Spleen (tissue), 11 donors: ENCODE results near the gene FBXL20. TPM values are rescaled to one million over a fixed set of nuclear protein-coding genes. Genes with fewer than 3 reads are reported as not detected.
A peak's percentile ranks its signal among the peaks of the same experiment; 100 is the strongest.
"Not testable (repeated sequence)": the region's sequence is repeated elsewhere in the genome, so short reads cannot be mapped to it uniquely, and the experiment has no call there.

ENCODE experiments used
- DNase-seq: peaks from one replicate; pipeline ENCODE4 v3.0.0-alpha.2; 2020
- H3K27ac ChIP-seq, 8 donors: fragments of 200-600 bp; sonication (generic) in 7 of 8; 1 replicate in 4 of 8; 2 replicates in 4 of 8; pipeline versions ENCODE4 v1.5.0 to v1.8.0; 2016 to 2021; ENCODE audit warnings: inconsistent platforms in 4 of 8, mild to moderate bottlenecking in 4 of 8, moderate library complexity in 1 of 8
- H3K27me3 ChIP-seq, 7 donors: fragments of 200-600 bp; sonication (generic) in 6 of 7; replicated peaks in 1 of 7; 1 replicate in 4 of 7; 2 replicates in 3 of 7; pipeline versions ENCODE4 v1.5.0 to v1.8.0; 2016 to 2021; ENCODE audit warnings: inconsistent platforms in 3 of 7, mild to moderate bottlenecking in 1 of 7
- H3K36me3 ChIP-seq, 6 donors: fragments of 200-600 bp; sonication (generic) in 5 of 6; 1 replicate in 4 of 6; 2 replicates in 2 of 6; pipeline versions ENCODE4 v1.5.0 to v1.8.0; 2016 to 2021; ENCODE audit warnings: inconsistent platforms in 2 of 6
- H3K4me1 ChIP-seq, 6 donors: fragments of 200-600 bp; sonication (generic) in 5 of 6; 1 replicate in 3 of 6; 2 replicates in 3 of 6; pipeline versions ENCODE4 v1.5.0 to v1.8.0; 2016 to 2021; ENCODE audit warnings: inconsistent platforms in 3 of 6
- H3K4me3 ChIP-seq, 8 donors: fragments of 200-600 bp; sonication (generic) in 7 of 8; 1 replicate in 4 of 8; 2 replicates in 4 of 8; pipeline versions ENCODE4 v1.5.0 to v1.8.0; 2016 to 2021; ENCODE audit warnings: inconsistent platforms in 4 of 8, mild to moderate bottlenecking in 4 of 8, moderate library complexity in 2 of 8
- H3K9me3 ChIP-seq, 8 donors: fragments of 200-600 bp; sonication (generic) in 7 of 8; 1 replicate in 4 of 8; 2 replicates in 4 of 8; pipeline versions ENCODE4 v1.5.0 to v1.8.0; 2016 to 2021; ENCODE audit warnings: inconsistent platforms in 4 of 8
- CTCF ChIP-seq, 11 experiments: fragments of 200-600 bp in 7 of 11; fragments of 450-650 bp in 4 of 11; sonication (generic) in 4 of 11; IDR thresholded peaks in 8 of 11; conservative IDR thresholded peaks in 3 of 11; 1 replicate in 7 of 11; 2 replicates in 4 of 11; pipeline versions ENCODE4 v1.4.0 to v1.8.0; 2016 to 2021; ENCODE audit warnings: antibody characterized with exemption in 11 of 11, inconsistent platforms in 4 of 11, mild to moderate bottlenecking in 1 of 11
- POLR2A ChIP-seq, 3 donors: fragments of 450-650 bp; IDR thresholded peaks; one replicate each; pipeline ENCODE4 v1.5.1; 2017; ENCODE audit warnings: antibody characterized with exemption in 3 of 3, mild to moderate bottlenecking in 1 of 3
- POLR2AphosphoS5 ChIP-seq, 3 donors: sonication (generic); formaldehyde crosslinking; IDR thresholded peaks; one replicate each; pipeline ENCODE4 v1.5.1; 2017; ENCODE audit warnings: antibody characterized with exemption in 3 of 3
- WGBS, 5 donors: extraction: QIAGEN DNeasy Blood & Tissue Kit in 3 of 5; methylation state at CpG; one replicate each; pipeline versions ENCODE4 v1.1.5 to v1.1.7; 2013 to 2018; 5-methylcytosine and 5-hydroxymethylcytosine counted together
- intact Hi-C: fragments of 100-400 bp; cut with DNase I; formaldehyde crosslinking; loops from one replicate; pipeline ENCODE4 v1.15.0; 2023; ENCODE audit warnings: low total_unique reads
- polyA plus RNA-seq, 3 donors: library from polyadenylated mRNA; stranded (reverse); fragments of 200-250 nt; gene quantifications; one replicate each; pipeline ENCODE4 v1.2.1, GENCODE V29; 2013
- total RNA-seq, 7 donors: library from RNA; depleted of rRNA in 3 of 7; stranded (reverse); fragments of >200 nt in 3 of 7; fragmentation: NEBNext Ultra II Directional in 4 of 7; extraction: Animal tissue kit (Norgen Biotek cat#: 25700) in 4 of 7; gene quantifications; one replicate each; pipeline versions ENCODE4 v1.1.0 to v1.2.1, GENCODE V29; 2016 to 2021
- donor health status: healthy with polysubstance abuse.
- donor health status: DM: no; HTN: no; CAD: no; lungs with moderate emphysema.
- donor health status: DM: no; HTN: no; CAD: no.
- donor health status: Bipolar disorder and iron deficiency.
- donor health status: healthy.
- donor health status: DM: no; HTN: no; CAD: no.
- donor health status: DM: yes; HTN: yes; CAD: no.

The FBXL20 gene
- total and polyA plus RNA-seq, 10 donors, result 1.9 to 28.0 (median 24.0) TPM

- intact Hi-C loops, result no loop called here
- no peak for TF ChIP-seq POLR2AphosphoS5 (IDR thresholded peaks at IDR 0.05)
- TF ChIP-seq POLR2A (IDR thresholded peaks at IDR 0.05), result no peak
- no peak for TF ChIP-seq CTCF (IDR thresholded peaks at IDR 0.05 in 8 of 11, conservative IDR thresholded peaks at IDR 0.05 in 3 of 11)
- no peaks in the 10 kb centered on the region for H3K9me3 ChIP-seq
- peaks cover 0 to 32% (median 7%) of the 10 kb centered on the region in 6 donors for H3K36me3 ChIP-seq
- no peaks in the 10 kb centered on the region for H3K27me3 ChIP-seq
- H3K27ac ChIP-seq, result peak overlapping the region in 5 of 8 donors; percentile 0 to 59 (median 22)
- peaks cover 9 to 34% (median 15%) of the 10 kb centered on the region in 6 donors for H3K4me1 ChIP-seq
- no peak for DNase-seq
- 47 to 67% (median 65%) methylated on average over 3 of the region's 3 CpGs for WGBS, 5 donors
- no peak overlapping the region for H3K4me3 ChIP-seq
Observed at GRCh38 chr17:39306509-39307212, 94.8 kb downstream of the FBXL20 start.

DNA sequence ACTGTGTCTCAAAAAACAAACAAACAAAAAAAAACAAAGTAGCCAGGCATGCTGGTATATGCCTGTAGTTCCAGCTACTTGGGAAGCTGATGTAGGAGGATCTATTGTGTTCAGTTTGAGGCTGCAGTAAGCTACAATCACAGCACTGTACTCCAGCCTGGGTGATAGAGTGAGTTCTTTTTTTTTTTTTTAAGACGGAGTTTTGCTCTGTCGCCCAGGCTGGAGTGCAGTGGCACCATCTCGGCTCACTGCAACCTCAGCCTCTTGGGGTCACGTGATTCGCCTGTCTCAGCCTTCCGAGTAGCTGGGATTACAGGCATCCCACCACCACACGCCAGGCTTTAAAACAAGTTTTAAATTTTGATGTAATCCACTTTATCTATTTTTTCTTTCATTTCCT lies 95.4 kb downstream of the FBXL20 start:
- Histone ChIP-seq H3K9me3 (no peaks in the 10 kb centered on the region), H3K27me3 (no peaks in the 10 kb centered on the region), H3K4me1 (peaks cover 9 to 34% (median 15%) of the 10 kb centered on the region in 6 donors), H3K27ac (peak overlapping the region in 4 of 8 donors; percentile 17 to 59 (median 35)), H3K4me3 (no peak overlapping the region), H3K36me3 (peaks cover 0 to 39% (median 8%) of the 10 kb centered on the region in 6 donors)
- 62 to 81% (median 70%) methylated on average over 7 of the region's 7 CpGs for WGBS, 5 donors
- intact Hi-C loops, result no loop called here
- DNase-seq, result no peak
- TF ChIP-seq POLR2AphosphoS5 (IDR thresholded peaks at IDR 0.05), result no peak

- WGBS, 5 donors, result 87 to 97% (median 93%) methylated on average over 1 of the region's 1 CpG
- TF ChIP-seq CTCF (IDR thresholded peaks at IDR 0.05 in 8 of 11, conservative IDR thresholded peaks at IDR 0.05 in 3 of 11) (no peak), POLR2A (IDR thresholded peaks at IDR 0.05) (no peak), POLR2AphosphoS5 (IDR thresholded peaks at IDR 0.05) (no peak)
- Histone ChIP-seq H3K27me3 (no peaks in the 10 kb centered on the region), H3K4me3 (no peak overlapping the region), H3K4me1 (peaks cover 9 to 34% (median 15%) of the 10 kb centered on the region in 6 donors), H3K36me3 (peaks cover 0 to 57% (median 18%) of the 10 kb centered on the region in 6 donors), H3K27ac (no peak overlapping the region), H3K9me3 (no peaks in the 10 kb centered on the region)
- intact Hi-C loops, result no loop called here
- no peak for DNase-seq
Observed at GRCh38 chr17:39304188-39304587, 97.2 kb downstream of the FBXL20 start.

DNA sequence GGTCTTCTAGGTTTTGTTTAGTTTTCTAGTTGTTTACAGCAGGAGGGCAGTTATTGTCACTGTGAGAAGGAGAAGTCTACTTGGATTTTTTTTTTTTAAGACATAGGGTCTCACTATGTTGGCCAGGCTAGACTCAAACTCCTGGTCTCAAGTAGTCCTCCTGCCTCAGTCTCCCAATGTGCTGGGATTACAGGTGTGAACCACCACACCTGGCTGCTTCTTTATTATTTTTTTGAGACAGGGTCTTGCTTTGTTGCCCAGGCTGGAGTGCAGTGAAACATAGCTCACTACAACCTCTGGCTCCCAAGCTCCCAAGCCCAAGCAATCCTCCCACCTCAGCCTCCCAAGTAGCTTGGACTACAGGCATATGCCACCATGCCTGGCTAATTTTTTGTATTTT lies 107.4 kb downstream of the FBXL20 start:
- Histone ChIP-seq H3K4me3 (no peak overlapping the region), H3K36me3 (peaks cover 3 to 86% (median 35%) of the 10 kb centered on the region in 6 donors), H3K27ac (no peak overlapping the region), H3K4me1 (no peaks in the 10 kb centered on the region), H3K27me3 (no peaks in the 10 kb centered on the region), H3K9me3 (no peaks in the 10 kb centered on the region)
- no peak for TF ChIP-seq POLR2AphosphoS5 (IDR thresholded peaks at IDR 0.05)
- TF ChIP-seq CTCF (IDR thresholded peaks at IDR 0.05 in 8 of 11, conservative IDR thresholded peaks at IDR 0.05 in 3 of 11), result no peak
- no peak for TF ChIP-seq POLR2A (IDR thresholded peaks at IDR 0.05)
- DNase-seq, result no peak
- intact Hi-C loops, result no loop called here

DNA sequence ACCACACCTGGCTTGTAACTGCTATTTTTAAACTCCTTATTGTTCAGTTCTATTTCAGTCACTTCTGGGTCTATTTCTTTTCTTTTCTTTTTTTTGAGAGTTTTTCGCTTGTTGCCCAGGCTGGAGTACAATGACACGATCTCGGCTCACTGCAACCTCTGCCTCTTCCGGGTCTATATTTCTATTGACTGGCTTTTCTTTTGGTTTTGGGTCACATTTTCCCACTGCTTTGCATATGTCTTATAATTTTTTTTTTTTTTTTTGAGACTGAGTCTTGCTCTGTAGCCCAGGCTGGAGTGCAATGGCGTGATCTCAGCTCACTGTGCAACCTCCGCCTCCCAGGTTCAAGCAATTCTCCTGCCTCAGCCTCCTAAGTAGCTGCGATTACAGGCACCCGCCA lies 108.9 kb downstream of the FBXL20 start:
- H3K27me3 ChIP-seq, DNase-seq, H3K4me1 ChIP-seq, H3K9me3 ChIP-seq, H3K4me3 ChIP-seq, intact Hi-C loops, H3K27ac ChIP-seq: not testable (repeated sequence)
- 95 to 98% (median 97%) methylated on average over 8 of the region's 8 CpGs for WGBS, 5 donors
- H3K36me3 ChIP-seq, result peaks cover 0 to 86% (median 21%) of the 10 kb centered on the region in 6 donors

GRCh38 chr17:39286513-39286912 lies 114.9 kb downstream of the FBXL20 start:
- peaks cover 0 to 84% (median 3%) of the 10 kb centered on the region in 6 donors for H3K36me3 ChIP-seq
- H3K27me3 ChIP-seq, H3K4me3 ChIP-seq, H3K9me3 ChIP-seq, H3K4me1 ChIP-seq, DNase-seq, H3K27ac ChIP-seq: not testable (repeated sequence)
- WGBS, 5 donors, result 77 to 97% (median 88%) methylated on average over 3 of the region's 3 CpGs
- intact Hi-C loops, result loop anchor here (10.0 kb wide), 1 partner anchor 108 kb away; no protein-coding TSS in a partner anchor
